ENCODE data around the gene TTC28. TPM values are rescaled to one million over a fixed set of nuclear protein-coding genes. Genes with fewer than 3 reads are reported as not detected.

TTC28 gene
- total RNA-seq, 1 donor from 2014 or later: 70.8 TPM

GRCh38 chr22:28430466-28431025, 249.1 kb downstream of the TTC28 start:
- Mint-ChIP-seq H3K4me3 (ENCODE audit: unreplicated experiment) (no peak overlapping the region), H3K9me3 (ENCODE audit: unreplicated experiment) (no peaks in the 10 kb centered on the region), H3K27ac (ENCODE audit: unreplicated experiment) (no peak overlapping the region), H3K27me3 (ENCODE audit: unreplicated experiment) (peaks cover 2% of the 10 kb centered on the region), H3K36me3 (ENCODE audit: low read depth, unreplicated experiment) (no peaks in the 10 kb centered on the region), H3K4me1 (ENCODE audit: unreplicated experiment) (peaks cover 16% of the 10 kb centered on the region)
- no peak for DNase-seq (ENCODE audit: low spot score)
- no peak for TF ChIP-seq CTCF (IDR thresholded peaks at IDR 0.05; ENCODE audit: unreplicated experiment)

GRCh38 chr22:28429711-28430110, 249.9 kb downstream of the TTC28 start:
- TF ChIP-seq CTCF (IDR thresholded peaks at IDR 0.05; ENCODE audit: unreplicated experiment): no peak
- Mint-ChIP-seq H3K27ac (ENCODE audit: unreplicated experiment) (no peak overlapping the region), H3K4me1 (ENCODE audit: unreplicated experiment) (peaks cover 16% of the 10 kb centered on the region), H3K36me3 (ENCODE audit: low read depth, unreplicated experiment) (no peaks in the 10 kb centered on the region), H3K4me3 (ENCODE audit: unreplicated experiment) (no peak overlapping the region), H3K9me3 (ENCODE audit: unreplicated experiment) (no peaks in the 10 kb centered on the region), H3K27me3 (ENCODE audit: unreplicated experiment) (peaks cover 2% of the 10 kb centered on the region)
- DNase-seq (ENCODE audit: low spot score): no peak

GRCh38 chr22:28428271-28428670, 251.4 kb downstream of the TTC28 start:
- H3K9me3 Mint-ChIP-seq (ENCODE audit: unreplicated experiment): no peaks in the 10 kb centered on the region
- H3K27me3 Mint-ChIP-seq (ENCODE audit: unreplicated experiment): no peaks in the 10 kb centered on the region
- no peak for TF ChIP-seq CTCF (IDR thresholded peaks at IDR 0.05; ENCODE audit: unreplicated experiment)

GRCh38 chr22:28426346-28427132, 253.1 kb downstream of the TTC28 start:
- H3K36me3 Mint-ChIP-seq (ENCODE audit: low read depth, unreplicated experiment): no peaks in the 10 kb centered on the region
- DNase-seq (ENCODE audit: low spot score): no peak
- no peak overlapping the region for H3K27ac Mint-ChIP-seq (ENCODE audit: unreplicated experiment)
- no peaks in the 10 kb centered on the region for H3K9me3 Mint-ChIP-seq (ENCODE audit: unreplicated experiment)
- H3K4me3 Mint-ChIP-seq (ENCODE audit: unreplicated experiment): no peak overlapping the region
- TF ChIP-seq CTCF (IDR thresholded peaks at IDR 0.05; ENCODE audit: unreplicated experiment): no peak
- H3K4me1 Mint-ChIP-seq (ENCODE audit: unreplicated experiment): peaks cover 11% of the 10 kb centered on the region
- H3K27me3 Mint-ChIP-seq (ENCODE audit: unreplicated experiment): no peaks in the 10 kb centered on the region

More at GRCh38 chr22:28428271-28428670, 251.4 kb downstream of the TTC28 start:
- H3K36me3 Mint-ChIP-seq (ENCODE audit: low read depth, unreplicated experiment): no peaks in the 10 kb centered on the region
- no peak for DNase-seq (ENCODE audit: low spot score)
- peaks cover 14% of the 10 kb centered on the region for H3K4me1 Mint-ChIP-seq (ENCODE audit: unreplicated experiment)
- no peak overlapping the region for H3K4me3 Mint-ChIP-seq (ENCODE audit: unreplicated experiment)
- H3K27ac Mint-ChIP-seq (ENCODE audit: unreplicated experiment): no peak overlapping the region

GRCh38 chr22:28425211-28425610, 254.4 kb downstream of the TTC28 start:
- H3K36me3 Mint-ChIP-seq (ENCODE audit: low read depth, unreplicated experiment): no peaks in the 10 kb centered on the region
- no peaks in the 10 kb centered on the region for H3K9me3 Mint-ChIP-seq (ENCODE audit: unreplicated experiment)
- no peak overlapping the region for H3K4me3 Mint-ChIP-seq (ENCODE audit: unreplicated experiment)
- no peak for DNase-seq (ENCODE audit: low spot score)
- H3K27ac Mint-ChIP-seq (ENCODE audit: unreplicated experiment): no peak overlapping the region
- peaks cover 7% of the 10 kb centered on the region for H3K4me1 Mint-ChIP-seq (ENCODE audit: unreplicated experiment)
- no peak for TF ChIP-seq CTCF (IDR thresholded peaks at IDR 0.05; ENCODE audit: unreplicated experiment)
- no peaks in the 10 kb centered on the region for H3K27me3 Mint-ChIP-seq (ENCODE audit: unreplicated experiment)

Measured in endothelial cell (in vitro differentiated cells).